Stimulated activated CD4-positive, alpha-beta T cell treated with anti-CD3 and anti-CD28 coated beads, Interleukin-4, amount 100 ng/mL, for 24 hours (primary cell): ENCODE measurements around the gene XRN1.
"Not testable (repeated sequence)": the region's sequence is repeated elsewhere in the genome, so short reads cannot be mapped to it uniquely, and the experiment has no call there.

Experiments used
- DNase-seq: peaks from one replicate; pipeline ENCODE4 v3.0.0-alpha.2; 2020

Gene XRN1

DNA sequence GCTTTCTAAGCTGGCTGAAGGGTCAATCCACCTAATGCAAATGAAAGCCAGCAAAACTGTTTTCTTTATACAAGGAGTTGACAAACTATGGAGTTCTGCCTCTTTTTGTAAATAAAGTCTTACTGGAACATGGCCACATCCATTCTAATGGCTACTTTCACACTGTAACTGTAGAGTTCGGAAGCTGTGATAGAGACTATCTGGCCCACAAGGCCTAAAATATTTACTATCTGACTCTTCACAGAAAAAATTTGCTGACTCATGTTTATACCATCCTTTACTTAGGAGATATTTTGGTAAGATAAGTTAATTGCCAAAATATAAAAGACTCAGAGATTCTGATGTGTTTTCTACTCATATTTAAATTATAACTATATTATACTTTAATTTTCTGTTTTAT is 128.7 kb downstream of the XRN1 start:
- DNase-seq = no peak

DNA sequence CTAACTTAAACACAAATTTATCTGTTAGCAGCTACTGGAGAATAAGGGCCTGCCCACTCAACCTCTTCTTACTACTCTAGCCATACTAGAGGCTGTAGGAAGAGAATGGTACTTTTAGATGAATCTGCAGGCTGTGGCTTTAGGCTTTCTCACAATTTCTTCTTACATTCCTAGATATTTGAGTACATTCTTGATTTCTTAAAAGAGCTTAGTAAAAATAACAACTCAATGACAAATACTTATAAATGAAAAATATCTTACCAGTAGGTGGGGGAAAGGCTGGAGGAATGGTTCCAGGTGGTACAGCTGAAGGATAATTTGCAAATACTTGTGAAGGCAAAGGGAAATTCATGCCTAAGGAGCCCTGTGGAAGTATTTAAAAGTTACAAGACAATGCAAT is 129.5 kb downstream of the XRN1 start:
- DNase-seq = no peak

- DNase-seq = not testable (repeated sequence)
Observed at GRCh38 chr3:142315978-142316388, 131.9 kb downstream of the XRN1 start.

DNA sequence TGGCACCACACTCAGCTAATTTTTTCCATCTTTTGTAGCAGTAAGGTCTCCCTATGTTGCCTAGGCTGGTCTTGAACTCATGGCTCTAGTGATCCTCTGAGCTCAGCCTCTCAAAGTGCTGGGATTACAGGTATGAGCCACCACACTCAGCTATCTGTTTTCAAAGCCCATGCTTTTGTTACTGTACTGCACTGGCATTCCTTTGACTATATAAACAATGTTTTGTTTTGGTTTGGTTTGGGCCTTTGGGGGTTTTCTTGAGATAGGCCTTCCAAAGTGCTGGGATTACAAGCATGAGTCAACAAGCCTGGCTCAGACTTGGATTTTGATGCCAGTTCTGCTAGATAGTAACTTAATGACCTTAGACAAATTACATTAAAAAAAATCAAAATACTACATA is 132.8 kb downstream of the XRN1 start:
- no peak for DNase-seq

- DNase-seq = no peak
Observed at GRCh38 chr3:142310439-142310838, 137.4 kb downstream of the XRN1 start.

DNA sequence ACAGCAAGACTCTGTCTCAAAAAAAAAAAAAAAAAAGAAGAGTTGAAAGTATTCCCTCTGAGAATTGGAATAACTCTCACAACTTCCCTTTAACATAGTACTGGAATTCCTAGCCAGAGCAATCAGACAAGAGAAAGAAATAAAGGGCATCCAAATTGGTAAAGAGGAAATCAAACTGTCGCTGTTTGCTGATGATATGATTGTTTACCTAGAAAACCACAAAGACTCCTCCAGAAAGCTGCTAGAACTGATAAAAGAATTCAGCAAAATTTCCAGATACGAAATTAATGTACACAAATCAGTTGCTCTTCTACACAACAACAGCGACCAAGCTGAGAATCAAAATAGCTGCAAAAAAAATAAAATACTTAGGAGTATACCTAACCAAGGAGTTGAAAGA is 145.0 kb downstream of the XRN1 start:
- not testable (repeated sequence) for DNase-seq

GRCh38 chr3:142298626-142299025 is 149.2 kb downstream of the XRN1 start:
- no peak for DNase-seq

DNA sequence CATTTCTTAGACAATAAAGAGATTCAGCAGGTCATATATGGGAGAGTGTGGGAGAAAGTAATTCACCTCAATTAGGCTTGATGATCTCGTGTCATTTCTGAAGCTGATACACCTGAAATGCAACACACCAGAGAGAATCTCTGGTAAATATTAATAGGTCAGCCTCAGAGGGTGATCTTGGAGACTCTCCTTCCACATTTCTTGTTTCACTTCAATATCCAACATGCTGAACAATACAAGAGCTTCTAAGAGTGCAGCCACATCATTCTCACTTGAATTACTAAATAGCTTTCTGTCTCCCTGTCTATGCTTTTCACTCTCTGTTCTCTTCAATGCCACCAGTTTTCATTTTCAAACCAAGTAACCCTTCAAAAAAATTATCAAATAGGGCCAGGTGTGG is 151.3 kb downstream of the XRN1 start:
- DNase-seq = no peak

GRCh38 chr3:142287866-142288638 is 159.8 kb downstream of the XRN1 start:
- no peak for DNase-seq

DNA sequence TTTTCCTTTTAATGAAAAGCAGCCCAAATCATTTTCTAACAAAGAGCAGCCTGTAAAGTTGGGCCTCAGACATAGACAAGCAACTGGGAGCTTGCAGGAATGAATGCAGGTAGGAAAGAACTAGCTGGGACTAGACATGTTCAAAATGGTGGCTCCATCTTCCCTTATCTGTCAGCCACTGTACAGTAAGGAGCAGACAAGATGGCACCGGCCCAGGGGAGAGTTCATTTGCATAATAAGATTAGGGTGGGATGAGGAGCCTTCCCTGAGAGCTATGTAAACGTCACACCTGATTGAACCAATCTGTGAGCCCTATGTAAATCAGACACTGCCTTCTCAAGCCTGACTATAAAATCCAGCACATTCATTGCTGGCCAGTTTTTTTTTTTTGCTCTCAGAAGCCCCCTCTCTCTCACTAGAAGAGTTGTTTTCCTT is 162.7 kb downstream of the XRN1 start:
- DNase-seq = no peak

DNA sequence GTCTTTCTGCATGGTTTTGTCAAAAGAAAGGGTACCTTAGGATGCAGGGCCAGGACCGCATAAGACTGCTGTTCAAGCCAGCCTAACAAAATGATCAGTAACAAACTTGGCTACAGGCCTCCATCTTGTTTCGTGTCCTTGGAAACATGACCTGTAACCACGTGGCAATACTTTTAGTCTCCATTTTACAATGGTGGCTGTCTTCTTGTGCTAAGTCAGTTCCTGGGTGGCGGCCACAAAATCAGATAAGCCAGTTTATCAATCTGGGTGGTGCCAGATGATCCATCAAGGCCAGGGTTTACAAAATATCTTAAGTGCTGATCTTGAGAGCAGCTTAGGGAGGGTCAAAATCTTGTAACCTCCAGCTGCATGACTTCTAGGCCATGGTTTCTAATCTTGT is 165.3 kb downstream of the XRN1 start:
- DNase-seq = no peak

- no peak for DNase-seq
Observed at GRCh38 chr3:142281474-142281873, 166.4 kb downstream of the XRN1 start.

DNA sequence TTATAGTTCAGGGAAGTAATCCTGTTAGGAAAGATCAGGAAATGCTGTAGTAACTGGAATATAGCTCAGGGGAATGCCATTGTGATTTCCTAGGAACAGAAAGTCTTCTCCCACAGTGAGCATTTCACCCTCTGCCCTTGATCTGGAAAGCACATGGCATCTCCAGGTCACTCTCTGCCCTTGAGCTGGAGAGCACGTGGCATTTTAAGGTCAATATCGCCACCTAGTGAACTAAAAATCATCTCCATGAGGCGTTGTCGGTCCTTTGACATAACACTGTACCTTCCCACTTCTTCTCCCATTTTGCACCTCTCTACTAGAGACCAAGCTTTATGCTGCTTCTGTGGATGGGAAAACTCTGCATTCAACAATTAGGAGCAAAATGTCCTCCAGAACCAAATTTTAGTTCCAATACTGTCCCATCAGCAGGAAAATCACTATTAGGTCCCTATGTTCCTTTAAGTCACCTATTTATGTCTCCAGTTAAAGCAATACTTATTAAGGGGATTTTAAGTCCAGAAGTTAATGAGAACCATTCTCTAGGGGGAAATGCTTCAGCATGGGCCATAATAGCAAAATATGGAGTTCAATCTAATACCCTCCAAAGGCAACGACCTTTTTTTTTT is 167.8 kb downstream of the XRN1 start:
- DNase-seq = peak; percentile 53

DNA sequence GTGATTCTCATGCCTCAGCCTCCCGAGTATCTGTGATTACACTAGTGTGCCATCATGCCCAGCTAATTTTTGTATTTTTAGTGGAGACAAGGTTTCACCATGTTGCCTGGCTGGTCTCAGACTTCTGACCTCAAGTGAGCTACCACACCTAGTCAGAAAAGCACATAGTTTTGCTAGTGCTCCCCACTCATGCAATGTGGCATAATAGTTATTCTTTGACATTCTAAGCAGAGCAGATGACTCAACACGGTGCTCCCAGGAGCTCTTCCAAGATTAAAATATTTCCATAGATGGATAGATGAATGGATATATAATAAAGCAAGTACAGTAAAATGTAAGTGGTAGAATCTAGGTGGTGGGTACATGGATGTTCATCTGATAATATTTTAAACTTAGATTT is 169.4 kb downstream of the XRN1 start:
- DNase-seq = no peak

DNA sequence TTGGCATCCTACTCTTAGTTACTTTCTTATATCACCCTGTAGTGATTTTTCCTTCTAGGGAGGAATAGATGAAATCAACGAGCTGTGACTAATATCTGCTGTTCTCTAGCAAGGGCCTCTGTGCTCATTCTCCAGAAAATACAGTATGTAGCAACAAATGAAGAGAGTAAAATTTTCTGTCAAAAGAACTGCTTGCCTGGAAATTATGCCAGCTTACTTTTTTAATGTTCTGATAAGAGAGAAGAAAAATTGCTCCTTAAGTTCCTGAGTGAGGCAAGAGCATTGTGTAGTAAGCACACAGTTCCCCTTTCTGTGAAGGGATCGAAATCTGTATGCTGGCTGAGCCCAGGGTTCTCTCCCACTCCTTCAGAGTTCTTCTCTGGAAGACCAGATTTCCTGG is 171.1 kb downstream of the XRN1 start:
- DNase-seq = no peak

- DNase-seq = no peak
Observed at GRCh38 chr3:142275856-142276255, 172.0 kb downstream of the XRN1 start.

- DNase-seq = no peak
Observed at GRCh38 chr3:142274908-142275307, 172.9 kb downstream of the XRN1 start.

DNA sequence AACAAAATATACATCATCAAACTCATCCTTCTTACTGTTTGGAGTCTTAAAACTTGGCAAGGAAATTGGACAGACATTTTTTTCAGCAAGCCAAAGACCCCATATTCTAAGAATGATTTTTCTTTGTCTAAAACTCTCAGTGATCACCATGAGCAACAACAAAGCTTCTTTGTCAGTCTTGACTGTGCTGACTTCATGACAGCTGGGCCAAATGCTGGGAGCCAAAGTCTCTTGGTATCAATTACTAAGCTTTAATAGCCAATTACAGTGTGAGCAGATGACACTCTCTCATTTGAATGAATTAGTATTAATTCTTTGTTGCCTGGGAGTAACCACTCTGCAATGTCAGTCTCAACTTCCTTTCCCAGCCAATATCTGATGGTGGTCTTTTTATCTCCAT is 174.3 kb downstream of the XRN1 start:
- no peak for DNase-seq

DNA sequence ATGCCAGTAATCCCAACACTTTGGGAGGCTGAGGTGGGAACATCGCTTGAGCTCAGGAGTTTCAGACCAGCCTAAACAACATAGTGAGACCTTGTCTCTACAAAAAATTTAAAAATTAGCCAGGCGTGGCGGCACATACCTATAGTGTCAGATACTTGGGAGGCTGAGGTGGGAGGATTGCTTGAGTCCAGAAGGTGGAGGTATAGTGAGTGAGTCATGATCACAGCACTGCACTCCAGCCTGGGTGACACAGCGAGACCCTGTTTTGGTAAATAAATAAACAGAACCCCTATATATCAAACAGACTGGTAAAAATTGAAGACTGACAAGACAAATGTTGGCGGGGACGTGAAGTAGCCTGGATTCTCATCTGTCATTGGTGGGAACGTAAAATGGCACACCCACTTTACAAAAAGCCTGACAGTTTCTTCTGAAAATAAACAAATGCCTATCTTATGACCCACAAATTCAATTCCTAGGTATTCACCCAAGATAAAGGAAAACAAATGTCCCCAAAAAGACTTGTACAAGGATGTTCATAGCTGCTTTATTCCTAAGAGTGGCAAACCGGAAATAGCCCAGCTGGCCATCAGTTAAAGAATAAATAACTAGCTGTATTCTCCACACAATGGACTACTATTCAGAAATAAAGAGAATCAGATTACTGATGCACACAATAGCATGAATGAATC is 175.5 kb downstream of the XRN1 start:
- DNase-seq = no peak

DNA sequence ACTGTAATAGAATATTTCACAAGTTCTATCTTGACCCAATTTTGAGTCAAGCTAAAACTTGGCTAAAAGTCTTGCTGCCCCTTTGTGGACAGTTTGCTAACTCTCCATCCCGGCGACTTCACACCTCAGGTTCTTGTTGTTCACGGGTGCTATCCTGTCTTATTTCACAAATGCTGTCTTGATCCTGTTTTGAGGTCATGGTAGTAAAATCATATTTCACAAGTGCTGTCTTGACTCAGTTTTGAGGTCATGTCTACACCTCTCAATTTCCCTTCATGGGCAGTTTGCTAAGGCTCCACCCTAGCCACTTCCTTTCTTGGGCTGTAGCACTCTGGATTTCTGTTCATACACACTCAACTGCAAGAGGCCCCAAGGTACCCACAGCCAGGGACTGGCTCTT is 177.4 kb downstream of the XRN1 start:
- peak; percentile 13 for DNase-seq

- DNase-seq = no peak
Observed at GRCh38 chr3:142269767-142270166, 178.1 kb downstream of the XRN1 start.

DNA sequence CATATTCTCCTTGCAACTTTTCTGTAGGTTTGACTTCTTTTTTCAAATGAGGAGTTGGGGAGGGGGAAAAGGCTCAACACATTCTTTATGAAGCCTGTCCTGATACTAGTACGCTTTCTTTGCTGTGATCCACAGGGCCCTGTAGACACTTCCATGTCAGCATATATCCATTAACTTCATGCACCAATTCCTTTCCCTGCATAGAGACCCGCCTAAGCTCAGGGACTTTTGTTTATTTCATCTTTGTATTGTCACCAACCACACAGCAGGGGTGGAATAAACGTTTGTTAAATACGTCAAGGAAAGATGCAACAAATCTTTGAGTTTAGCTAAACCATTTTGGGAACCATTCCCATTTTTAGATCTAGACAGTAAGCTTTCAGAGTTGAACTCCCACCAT is 179.4 kb downstream of the XRN1 start:
- no peak for DNase-seq

GRCh38 chr3:142267269-142267668 is 180.6 kb downstream of the XRN1 start:
- no peak for DNase-seq

GRCh38 chr3:142263112-142263511 is 184.7 kb downstream of the XRN1 start:
- DNase-seq = no peak
